ENCODE measurements around the gene NCBP2.

DNA sequence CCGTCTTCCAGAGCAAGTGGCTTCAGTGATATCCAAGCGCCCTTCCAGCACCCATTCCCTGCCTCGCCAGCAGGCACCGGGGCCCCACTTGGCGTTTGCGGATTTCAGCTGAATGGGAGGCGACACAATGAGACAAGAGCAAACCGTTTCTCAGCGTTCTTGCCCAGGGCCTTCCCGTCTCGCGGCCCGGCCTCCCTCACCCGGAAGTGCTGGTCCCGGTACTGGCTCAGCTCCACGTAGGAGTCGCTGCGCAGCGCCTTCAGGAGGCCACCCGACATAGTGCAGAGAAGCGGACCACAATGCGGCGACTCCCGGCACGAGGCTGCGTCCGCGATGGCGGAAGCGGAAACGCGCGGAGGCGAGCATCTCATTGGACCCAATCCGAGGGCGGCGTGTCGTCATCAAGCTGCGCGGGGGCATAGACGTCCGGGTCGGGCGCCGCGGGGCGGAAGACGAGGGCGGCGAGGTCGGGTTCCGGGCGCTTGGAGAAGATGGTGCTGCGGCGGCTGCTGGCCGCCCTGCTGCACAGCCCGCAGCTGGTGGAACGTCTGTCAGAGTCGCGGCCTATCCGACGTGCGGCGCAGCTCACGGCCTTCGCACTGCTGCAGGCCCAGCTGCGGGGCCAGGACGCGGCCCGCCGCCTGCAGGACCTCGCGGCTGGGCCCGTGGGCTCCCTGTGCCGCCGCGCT, at the start of gene NCBP2:
- peak; percentile 93 for TF ChIP-seq CTCF (IDR thresholded peaks at IDR 0.05; ENCODE audit: low read length)
- TF ChIP-seq EZH2 (IDR thresholded peaks at IDR 0.05; ENCODE audit: borderline replicate concordance, low read length), result no peak

Measured in OCI-LY1 (cell line).